WERI-Rb-1 (cell line): Measurements from ENCODE around the gene CNKSR1.

Source experiments
- DNase-seq: peaks from one replicate; pipeline ENCODE4 v3.0.0-alpha.2; 2020
- H3K27ac ChIP-seq: fragments of 250-450 bp; sonication (Bioruptor Pico); 2 replicates; pipeline ENCODE4 v1.5.1; 2020; ENCODE audit warnings: mild to moderate bottlenecking, moderate library complexity
- H3K27me3 ChIP-seq: fragments of 250-450 bp; sonication (Bioruptor Pico); 2 replicates; pipeline ENCODE4 v1.5.1; 2021; ENCODE audit warnings: mild to moderate bottlenecking, low read depth, moderate library complexity; ENCODE audit not compliant: insufficient read depth, severe bottlenecking
- H3K36me3 ChIP-seq: fragments of 250-450 bp; sonication (Bioruptor Pico); 2 replicates; pipeline ENCODE4 v1.5.1; 2020; ENCODE audit warnings: mild to moderate bottlenecking, moderate library complexity
- H3K4me3 ChIP-seq: 2 replicates; pipeline ENCODE4 v1.5.1; 2011; ENCODE audit warnings: low read depth, mild to moderate bottlenecking, control low read depth, low read length
- H3K9me3 ChIP-seq: fragments of 250-450 bp; sonication (Bioruptor Pico); 2 replicates; pipeline ENCODE4 v1.5.1; 2021; ENCODE audit warnings: mild to moderate bottlenecking, moderate library complexity; ENCODE audit not compliant: severe bottlenecking
- CTCF ChIP-seq: IDR thresholded peaks from 2 replicates; pipeline ENCODE4 v1.5.1; 2011; ENCODE audit warnings: low read depth, mild to moderate bottlenecking, control low read depth, inconsistent platforms, low read length

The CNKSR1 gene

GRCh38 chr1:26162220-26162709, 15.0 kb upstream of the CNKSR1 start:
- Histone ChIP-seq H3K4me3 (peak overlapping the region; percentile 24), H3K9me3 (no peaks in the 10 kb centered on the region), H3K36me3 (no peaks in the 10 kb centered on the region), H3K27ac (no peak overlapping the region), H3K27me3 (no peaks in the 10 kb centered on the region)
- no peak for TF ChIP-seq CTCF
- no peak for DNase-seq

GRCh38 chr1:26163684-26164035, 13.6 kb upstream of the CNKSR1 start:
- no peak for DNase-seq
- H3K36me3 ChIP-seq, result no peaks in the 10 kb centered on the region
- H3K9me3 ChIP-seq, result no peaks in the 10 kb centered on the region
- H3K27me3 ChIP-seq, result no peaks in the 10 kb centered on the region
- H3K4me3 ChIP-seq, result no peak overlapping the region
- H3K27ac ChIP-seq, result no peak overlapping the region
- TF ChIP-seq CTCF, result no peak

GRCh38 chr1:26164036-26164860, 13.0 kb upstream of the CNKSR1 start:
- Histone ChIP-seq H3K9me3 (no peaks in the 10 kb centered on the region), H3K27me3 (no peaks in the 10 kb centered on the region), H3K27ac (peak overlapping the region; percentile 51), H3K4me3 (peak overlapping the region; percentile 39), H3K36me3 (no peaks in the 10 kb centered on the region)
- peak; percentile 48 for TF ChIP-seq CTCF
- peak; percentile 62 for DNase-seq

- H3K27me3 ChIP-seq, result no peaks in the 10 kb centered on the region
- H3K9me3 ChIP-seq, result no peaks in the 10 kb centered on the region
- peak; percentile 51 for DNase-seq
- TF ChIP-seq CTCF, result no peak
- peak overlapping the region; percentile 51 for H3K27ac ChIP-seq
- H3K4me3 ChIP-seq, result peak overlapping the region; percentile 39
- H3K36me3 ChIP-seq, result no peaks in the 10 kb centered on the region
Observed at GRCh38 chr1:26164861-26165842, 12.1 kb upstream of the CNKSR1 start.

GRCh38 chr1:26166719-26167281, 10.5 kb upstream of the CNKSR1 start:
- TF ChIP-seq CTCF, result no peak
- Histone ChIP-seq H3K9me3 (no peaks in the 10 kb centered on the region), H3K27me3 (no peaks in the 10 kb centered on the region), H3K36me3 (peaks cover 3% of the 10 kb centered on the region; the same call in 1 of the 2 replicates), H3K4me3 (no peak overlapping the region), H3K27ac (no peak overlapping the region)
- no peak for DNase-seq
